IPS-18c (cell line): Measurements from ENCODE around the gene TM2D3.
"Not testable (repeated sequence)": the region's sequence is repeated elsewhere in the genome, so short reads cannot be mapped to it uniquely, and the experiment has no call there.

ENCODE experiments used
- H3K4me3 ChIP-seq: 2 replicates; pipeline ENCODE4 v1.7.0; 2013; ENCODE audit warnings: low read depth, mild to moderate bottlenecking, low read length, moderate library complexity; ENCODE audit not compliant: insufficient read depth
- H3K9me3 ChIP-seq: one replicate; pipeline ENCODE4 v1.6.1; 2013; ENCODE audit warnings: mild to moderate bottlenecking, low read length, moderate library complexity; ENCODE audit not compliant: control insufficient read depth, insufficient read depth

TM2D3 gene

GRCh38 chr15:101664303-101664913, 12.2 kb upstream of the TM2D3 start:
- no peak overlapping the region for H3K4me3 ChIP-seq
- H3K9me3 ChIP-seq = no peaks in the 10 kb centered on the region

GRCh38 chr15:101662203-101662602, 10.0 kb upstream of the TM2D3 start:
- no peaks in the 10 kb centered on the region for H3K9me3 ChIP-seq
- H3K4me3 ChIP-seq = no peak overlapping the region

- H3K4me3 ChIP-seq = no peak overlapping the region
- no peaks in the 10 kb centered on the region for H3K9me3 ChIP-seq
Measured at GRCh38 chr15:101660005-101660404, 7.8 kb upstream of the TM2D3 start.

GRCh38 chr15:101657968-101658784, 6.0 kb upstream of the TM2D3 start:
- no peaks in the 10 kb centered on the region for H3K9me3 ChIP-seq
- no peak overlapping the region for H3K4me3 ChIP-seq

GRCh38 chr15:101657171-101657570, 5.0 kb upstream of the TM2D3 start:
- no peaks in the 10 kb centered on the region for H3K9me3 ChIP-seq
- no peak overlapping the region for H3K4me3 ChIP-seq

- not testable (repeated sequence) for H3K4me3 ChIP-seq, H3K9me3 ChIP-seq
Measured at GRCh38 chr15:101654624-101655337, 2.6 kb upstream of the TM2D3 start.

- Histone ChIP-seq H3K4me3 (no peak overlapping the region), H3K9me3 (no peaks in the 10 kb centered on the region)
Measured at GRCh38 chr15:101654171-101654570, 2.0 kb upstream of the TM2D3 start.

GRCh38 chr15:101652786-101653430, 727 bp upstream of the TM2D3 start:
- Histone ChIP-seq H3K9me3 (no peaks in the 10 kb centered on the region), H3K4me3 (peak overlapping the region; percentile 91)

GRCh38 chr15:101651554-101652097, 555 bp downstream of the TM2D3 start:
- Histone ChIP-seq H3K4me3 (peak overlapping the region; percentile 91), H3K9me3 (no peaks in the 10 kb centered on the region)

- H3K4me3 ChIP-seq = no peak overlapping the region
- H3K9me3 ChIP-seq = no peaks in the 10 kb centered on the region
Measured at GRCh38 chr15:101650145-101650544, 2.0 kb downstream of the TM2D3 start.

GRCh38 chr15:101648356-101648755, 3.8 kb downstream of the TM2D3 start:
- no peaks in the 10 kb centered on the region for H3K9me3 ChIP-seq
- H3K4me3 ChIP-seq = no peak overlapping the region

- H3K4me3 ChIP-seq = no peak overlapping the region
- H3K9me3 ChIP-seq = no peaks in the 10 kb centered on the region
Measured at GRCh38 chr15:101647251-101647650, 4.9 kb downstream of the TM2D3 start.

GRCh38 chr15:101646672-101647071, 5.5 kb downstream of the TM2D3 start:
- Histone ChIP-seq H3K9me3 (no peaks in the 10 kb centered on the region), H3K4me3 (no peak overlapping the region)

- Histone ChIP-seq H3K9me3 (no peaks in the 10 kb centered on the region), H3K4me3 (no peak overlapping the region)
Measured at GRCh38 chr15:101642361-101642760, 9.8 kb downstream of the TM2D3 start.

GRCh38 chr15:101641894-101642293, 10.3 kb downstream of the TM2D3 start:
- H3K4me3 ChIP-seq = no peak overlapping the region
- H3K9me3 ChIP-seq = no peaks in the 10 kb centered on the region

GRCh38 chr15:101641129-101641764, 10.9 kb downstream of the TM2D3 start:
- Histone ChIP-seq H3K9me3 (no peaks in the 10 kb centered on the region), H3K4me3 (no peak overlapping the region)

GRCh38 chr15:101639667-101640066, 12.5 kb downstream of the TM2D3 start:
- Histone ChIP-seq H3K9me3 (no peaks in the 10 kb centered on the region), H3K4me3 (no peak overlapping the region)
